ENCODE results near the gene TXNDC11.

- TF ChIP-seq CTCF (IDR thresholded peaks at IDR 0.05) (no peak), RELA (CRISPR knock-in tag; IDR thresholded peaks at IDR 0.05; ENCODE audit: borderline replicate concordance) (no peak), ETV6 (CRISPR knock-in tag; IDR thresholded peaks at IDR 0.05) (no peak), FOXP1 (CRISPR knock-in tag; IDR thresholded peaks at IDR 0.05; ENCODE audit: borderline replicate concordance) (no peak), SMAD3 (CRISPR knock-in tag; IDR thresholded peaks at IDR 0.05; ENCODE audit: borderline replicate concordance) (no peak), CREM (CRISPR knock-in tag; IDR thresholded peaks at IDR 0.05) (no peak), ZNF138 (CRISPR knock-in tag; conservative IDR thresholded peaks at IDR 0.05) (no peak), TEAD1 (CRISPR knock-in tag; IDR thresholded peaks at IDR 0.05) (no peak)
- TF ChIP-seq, protein P1, sequence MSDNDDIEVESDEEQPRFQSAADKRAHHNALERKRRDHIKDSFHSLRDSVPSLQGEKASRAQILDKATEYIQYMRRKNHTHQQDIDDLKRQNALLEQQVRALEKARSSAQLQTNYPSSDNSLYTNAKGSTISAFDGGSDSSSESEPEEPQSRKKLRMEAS (CRISPR knock-in tag; IDR thresholded peaks at IDR 0.05) = no peak
- TF ChIP-seq, protein P2, sequence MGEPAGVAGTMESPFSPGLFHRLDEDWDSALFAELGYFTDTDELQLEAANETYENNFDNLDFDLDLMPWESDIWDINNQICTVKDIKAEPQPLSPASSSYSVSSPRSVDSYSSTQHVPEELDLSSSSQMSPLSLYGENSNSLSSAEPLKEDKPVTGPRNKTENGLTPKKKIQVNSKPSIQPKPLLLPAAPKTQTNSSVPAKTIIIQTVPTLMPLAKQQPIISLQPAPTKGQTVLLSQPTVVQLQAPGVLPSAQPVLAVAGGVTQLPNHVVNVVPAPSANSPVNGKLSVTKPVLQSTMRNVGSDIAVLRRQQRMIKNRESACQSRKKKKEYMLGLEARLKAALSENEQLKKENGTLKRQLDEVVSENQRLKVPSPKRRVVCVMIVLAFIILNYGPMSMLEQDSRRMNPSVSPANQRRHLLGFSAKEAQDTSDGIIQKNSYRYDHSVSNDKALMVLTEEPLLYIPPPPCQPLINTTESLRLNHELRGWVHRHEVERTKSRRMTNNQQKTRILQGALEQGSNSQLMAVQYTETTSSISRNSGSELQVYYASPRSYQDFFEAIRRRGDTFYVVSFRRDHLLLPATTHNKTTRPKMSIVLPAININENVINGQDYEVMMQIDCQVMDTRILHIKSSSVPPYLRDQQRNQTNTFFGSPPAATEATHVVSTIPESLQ (CRISPR knock-in tag; IDR thresholded peaks at IDR 0.05) = no peak
- TF ChIP-seq, protein P3, sequence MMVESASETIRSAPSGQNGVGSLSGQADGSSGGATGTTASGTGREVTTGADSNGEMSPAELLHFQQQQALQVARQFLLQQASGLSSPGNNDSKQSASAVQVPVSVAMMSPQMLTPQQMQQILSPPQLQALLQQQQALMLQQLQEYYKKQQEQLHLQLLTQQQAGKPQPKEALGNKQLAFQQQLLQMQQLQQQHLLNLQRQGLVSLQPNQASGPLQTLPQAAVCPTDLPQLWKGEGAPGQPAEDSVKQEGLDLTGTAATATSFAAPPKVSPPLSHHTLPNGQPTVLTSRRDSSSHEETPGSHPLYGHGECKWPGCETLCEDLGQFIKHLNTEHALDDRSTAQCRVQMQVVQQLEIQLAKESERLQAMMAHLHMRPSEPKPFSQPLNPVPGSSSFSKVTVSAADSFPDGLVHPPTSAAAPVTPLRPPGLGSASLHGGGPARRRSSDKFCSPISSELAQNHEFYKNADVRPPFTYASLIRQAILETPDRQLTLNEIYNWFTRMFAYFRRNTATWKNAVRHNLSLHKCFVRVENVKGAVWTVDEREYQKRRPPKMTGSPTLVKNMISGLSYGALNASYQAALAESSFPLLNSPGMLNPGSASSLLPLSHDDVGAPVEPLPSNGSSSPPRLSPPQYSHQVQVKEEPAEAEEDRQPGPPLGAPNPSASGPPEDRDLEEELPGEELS (CRISPR knock-in tag; IDR thresholded peaks at IDR 0.05) = no peak
- TF ChIP-seq, protein P4, sequence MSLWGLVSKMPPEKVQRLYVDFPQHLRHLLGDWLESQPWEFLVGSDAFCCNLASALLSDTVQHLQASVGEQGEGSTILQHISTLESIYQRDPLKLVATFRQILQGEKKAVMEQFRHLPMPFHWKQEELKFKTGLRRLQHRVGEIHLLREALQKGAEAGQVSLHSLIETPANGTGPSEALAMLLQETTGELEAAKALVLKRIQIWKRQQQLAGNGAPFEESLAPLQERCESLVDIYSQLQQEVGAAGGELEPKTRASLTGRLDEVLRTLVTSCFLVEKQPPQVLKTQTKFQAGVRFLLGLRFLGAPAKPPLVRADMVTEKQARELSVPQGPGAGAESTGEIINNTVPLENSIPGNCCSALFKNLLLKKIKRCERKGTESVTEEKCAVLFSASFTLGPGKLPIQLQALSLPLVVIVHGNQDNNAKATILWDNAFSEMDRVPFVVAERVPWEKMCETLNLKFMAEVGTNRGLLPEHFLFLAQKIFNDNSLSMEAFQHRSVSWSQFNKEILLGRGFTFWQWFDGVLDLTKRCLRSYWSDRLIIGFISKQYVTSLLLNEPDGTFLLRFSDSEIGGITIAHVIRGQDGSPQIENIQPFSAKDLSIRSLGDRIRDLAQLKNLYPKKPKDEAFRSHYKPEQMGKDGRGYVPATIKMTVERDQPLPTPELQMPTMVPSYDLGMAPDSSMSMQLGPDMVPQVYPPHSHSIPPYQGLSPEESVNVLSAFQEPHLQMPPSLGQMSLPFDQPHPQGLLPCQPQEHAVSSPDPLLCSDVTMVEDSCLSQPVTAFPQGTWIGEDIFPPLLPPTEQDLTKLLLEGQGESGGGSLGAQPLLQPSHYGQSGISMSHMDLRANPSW (CRISPR knock-in tag; conservative IDR thresholded peaks at IDR 0.05; ENCODE audit: low read depth) = no peak
Measured at GRCh38 chr16:11779074-11779473, 36.4 kb upstream of the TXNDC11 start.
